GM12875 (cell line): ENCODE data around the gene C1QTNF8.

Source experiments
- H3K4me3 ChIP-seq: one replicate; pipeline ENCODE4 v1.5.1; 2011; ENCODE audit warnings: low read depth, low read length, control low read depth
- TF ChIP-seq, protein P1 (sequence below): IDR thresholded peaks from 2 replicates; pipeline ENCODE4 v1.5.1; 2011; ENCODE audit warnings: low read depth, mild to moderate bottlenecking, control low read depth, inconsistent platforms, low read length, moderate library complexity, borderline replicate concordance; ENCODE audit not compliant: insufficient read depth

C1QTNF8 gene

DNA sequence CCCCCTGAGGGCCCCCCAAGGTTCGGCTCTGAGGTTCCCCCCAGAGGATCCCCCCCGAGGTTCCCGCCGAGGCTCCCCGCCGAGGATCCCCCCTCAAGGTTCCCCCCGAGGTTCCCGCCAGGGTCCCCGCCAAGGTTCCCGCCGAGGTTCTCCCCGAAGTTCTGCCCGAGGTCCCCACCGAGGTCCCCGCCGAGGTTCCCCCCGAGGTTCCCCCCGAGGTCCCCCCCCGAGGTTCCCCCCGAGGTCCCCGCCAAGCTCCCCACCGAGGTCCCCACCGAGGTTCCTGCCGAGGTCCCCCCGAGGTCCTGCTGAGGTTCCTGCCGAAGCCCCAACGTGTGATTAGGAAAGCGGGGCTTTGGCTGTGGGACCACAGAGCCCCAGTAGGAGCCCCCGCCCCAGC, 55.7 kb downstream of the C1QTNF8 start:
- TF ChIP-seq, protein P1, sequence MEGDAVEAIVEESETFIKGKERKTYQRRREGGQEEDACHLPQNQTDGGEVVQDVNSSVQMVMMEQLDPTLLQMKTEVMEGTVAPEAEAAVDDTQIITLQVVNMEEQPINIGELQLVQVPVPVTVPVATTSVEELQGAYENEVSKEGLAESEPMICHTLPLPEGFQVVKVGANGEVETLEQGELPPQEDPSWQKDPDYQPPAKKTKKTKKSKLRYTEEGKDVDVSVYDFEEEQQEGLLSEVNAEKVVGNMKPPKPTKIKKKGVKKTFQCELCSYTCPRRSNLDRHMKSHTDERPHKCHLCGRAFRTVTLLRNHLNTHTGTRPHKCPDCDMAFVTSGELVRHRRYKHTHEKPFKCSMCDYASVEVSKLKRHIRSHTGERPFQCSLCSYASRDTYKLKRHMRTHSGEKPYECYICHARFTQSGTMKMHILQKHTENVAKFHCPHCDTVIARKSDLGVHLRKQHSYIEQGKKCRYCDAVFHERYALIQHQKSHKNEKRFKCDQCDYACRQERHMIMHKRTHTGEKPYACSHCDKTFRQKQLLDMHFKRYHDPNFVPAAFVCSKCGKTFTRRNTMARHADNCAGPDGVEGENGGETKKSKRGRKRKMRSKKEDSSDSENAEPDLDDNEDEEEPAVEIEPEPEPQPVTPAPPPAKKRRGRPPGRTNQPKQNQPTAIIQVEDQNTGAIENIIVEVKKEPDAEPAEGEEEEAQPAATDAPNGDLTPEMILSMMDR, result no peak
- H3K4me3 ChIP-seq, result no peak overlapping the region

DNA sequence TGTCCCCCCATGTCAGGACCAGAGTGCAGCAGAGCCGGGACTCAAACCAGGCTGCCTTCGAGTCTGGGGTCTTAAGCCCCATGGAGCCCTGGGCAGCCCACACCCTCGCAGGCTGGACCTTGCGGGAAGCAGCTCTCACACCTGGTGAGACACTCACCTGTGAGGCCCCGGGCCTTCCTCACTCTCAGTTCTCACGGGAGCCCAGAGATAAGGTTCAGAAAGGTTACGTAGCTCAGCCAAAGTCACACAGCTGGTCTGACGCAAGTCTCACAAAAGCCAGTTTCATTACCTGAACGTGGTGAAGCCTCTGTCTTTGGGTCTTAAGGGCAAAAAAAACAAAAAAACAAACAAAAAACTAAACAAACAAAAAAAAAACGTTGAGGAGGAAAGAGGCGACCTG, 56.3 kb downstream of the C1QTNF8 start:
- H3K4me3 ChIP-seq, result no peak overlapping the region
- TF ChIP-seq, protein P1, result no peak

DNA sequence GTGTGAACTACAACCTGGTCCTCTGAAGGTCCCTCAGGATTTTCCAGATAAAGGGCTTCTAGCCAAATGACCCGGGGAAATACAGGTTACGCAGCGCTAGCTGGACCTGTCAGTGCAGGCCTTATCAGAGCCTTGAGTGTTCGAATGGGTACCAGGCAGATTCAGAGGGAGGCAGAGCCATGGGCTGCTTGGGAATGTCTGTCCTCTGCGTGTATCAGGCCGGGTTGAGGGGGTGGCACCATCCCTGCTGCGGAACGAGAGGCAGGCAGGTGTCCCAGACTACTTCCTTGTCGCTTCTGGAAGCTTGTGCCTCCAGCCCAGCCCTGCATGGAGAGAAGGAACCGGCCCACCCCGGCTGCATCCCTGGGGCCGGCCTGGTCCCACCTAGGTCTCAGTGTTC, 57.1 kb downstream of the C1QTNF8 start:
- TF ChIP-seq, protein P1, result no peak
- no peak overlapping the region for H3K4me3 ChIP-seq
